Hepatocyte (in vitro differentiated cells): ENCODE data around the gene CACNG7.

Source experiments
- EZH2 ChIP-seq: fragments of 200-600 bp; sonication (generic); IDR thresholded peaks from 2 replicates; pipeline ENCODE4 v1.6.1; 2016; ENCODE audit warnings: antibody characterized with exemption, mild to moderate bottlenecking, borderline replicate concordance
- EZH2phosphoT487 ChIP-seq: fragments of 200-600 bp; sonication (generic); IDR thresholded peaks from one replicate; pipeline ENCODE4 v1.6.1; 2018; ENCODE audit warnings: antibody characterized with exemption, mild to moderate bottlenecking, low read depth, moderate library complexity; ENCODE audit not compliant: unreplicated experiment, severe bottlenecking
- TF ChIP-seq, protein P1 (sequence below): fragments of 200-600 bp; sonication (generic); IDR thresholded peaks from 2 replicates; pipeline ENCODE4 v1.5.1; 2016; ENCODE audit warnings: antibody characterized with exemption, mild to moderate bottlenecking; ENCODE audit not compliant: poor library complexity

DNA sequence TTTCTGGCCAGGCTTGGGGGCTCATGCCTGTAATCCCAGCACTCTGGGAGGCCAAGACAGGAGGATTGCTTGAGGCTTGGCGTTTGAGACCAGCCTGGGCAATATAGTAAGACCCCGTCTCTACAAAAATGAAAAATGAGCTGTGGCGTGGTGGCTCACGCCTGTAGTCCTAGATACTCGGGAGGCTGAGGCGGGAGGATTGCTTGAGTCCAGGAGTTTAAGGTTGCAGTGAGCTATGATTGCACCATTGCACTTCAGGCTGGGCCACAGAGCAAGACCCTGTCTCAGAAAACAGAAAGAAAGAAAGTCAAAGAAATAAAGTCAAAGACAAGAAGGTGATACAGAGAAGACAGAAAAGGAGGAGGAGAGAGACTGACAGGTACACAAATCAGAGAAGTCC, 79.9 kb downstream of the CACNG7 start:
- TF ChIP-seq, protein P1, sequence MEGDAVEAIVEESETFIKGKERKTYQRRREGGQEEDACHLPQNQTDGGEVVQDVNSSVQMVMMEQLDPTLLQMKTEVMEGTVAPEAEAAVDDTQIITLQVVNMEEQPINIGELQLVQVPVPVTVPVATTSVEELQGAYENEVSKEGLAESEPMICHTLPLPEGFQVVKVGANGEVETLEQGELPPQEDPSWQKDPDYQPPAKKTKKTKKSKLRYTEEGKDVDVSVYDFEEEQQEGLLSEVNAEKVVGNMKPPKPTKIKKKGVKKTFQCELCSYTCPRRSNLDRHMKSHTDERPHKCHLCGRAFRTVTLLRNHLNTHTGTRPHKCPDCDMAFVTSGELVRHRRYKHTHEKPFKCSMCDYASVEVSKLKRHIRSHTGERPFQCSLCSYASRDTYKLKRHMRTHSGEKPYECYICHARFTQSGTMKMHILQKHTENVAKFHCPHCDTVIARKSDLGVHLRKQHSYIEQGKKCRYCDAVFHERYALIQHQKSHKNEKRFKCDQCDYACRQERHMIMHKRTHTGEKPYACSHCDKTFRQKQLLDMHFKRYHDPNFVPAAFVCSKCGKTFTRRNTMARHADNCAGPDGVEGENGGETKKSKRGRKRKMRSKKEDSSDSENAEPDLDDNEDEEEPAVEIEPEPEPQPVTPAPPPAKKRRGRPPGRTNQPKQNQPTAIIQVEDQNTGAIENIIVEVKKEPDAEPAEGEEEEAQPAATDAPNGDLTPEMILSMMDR: no peak
- TF ChIP-seq EZH2: no peak
- TF ChIP-seq EZH2phosphoT487: no peak
